ENCODE measurements around the gene BLVRB.

GRCh38 chr19:40411125-40411842 lies 54.3 kb downstream of the BLVRB start:
- TF ChIP-seq EZH2 (IDR thresholded peaks at IDR 0.05; ENCODE audit: low read length) (no peak), CTCF (optimal IDR thresholded peaks at IDR 0.05 in 1 of 3, IDR thresholded peaks at IDR 0.05 in 1 of 3, conservative IDR thresholded peaks at IDR 0.05 in 1 of 3; ENCODE audit: extremely low read depth in 1 of 3, insufficient read depth in 2 of 3, low read length in 3 of 3) (no peak)
